Left renal pelvis (tissue), 4 donors: ENCODE results near the gene KSR1. TPM values are rescaled to one million over a fixed set of nuclear protein-coding genes. Genes with fewer than 3 reads are reported as not detected.

Experiments
- DNase-seq, 4 donors: peaks; one replicate each; pipeline ENCODE4 v3.0.0-alpha.2; 2013; ENCODE audit warnings: low read depth in 4 of 4, low spot score in 3 of 4
- polyA plus RNA-seq, 4 donors: library from polyadenylated mRNA; unstranded; fragments of 120-200 nt; gene quantifications; one replicate each; pipeline ENCODE4 v1.2.1, GENCODE V29; 2013; ENCODE audit not compliant: insufficient read length in 4 of 4

KSR1 gene
- polyA plus RNA-seq, 4 donors = 33.9 to 72.8 (median 43.1) TPM

DNA sequence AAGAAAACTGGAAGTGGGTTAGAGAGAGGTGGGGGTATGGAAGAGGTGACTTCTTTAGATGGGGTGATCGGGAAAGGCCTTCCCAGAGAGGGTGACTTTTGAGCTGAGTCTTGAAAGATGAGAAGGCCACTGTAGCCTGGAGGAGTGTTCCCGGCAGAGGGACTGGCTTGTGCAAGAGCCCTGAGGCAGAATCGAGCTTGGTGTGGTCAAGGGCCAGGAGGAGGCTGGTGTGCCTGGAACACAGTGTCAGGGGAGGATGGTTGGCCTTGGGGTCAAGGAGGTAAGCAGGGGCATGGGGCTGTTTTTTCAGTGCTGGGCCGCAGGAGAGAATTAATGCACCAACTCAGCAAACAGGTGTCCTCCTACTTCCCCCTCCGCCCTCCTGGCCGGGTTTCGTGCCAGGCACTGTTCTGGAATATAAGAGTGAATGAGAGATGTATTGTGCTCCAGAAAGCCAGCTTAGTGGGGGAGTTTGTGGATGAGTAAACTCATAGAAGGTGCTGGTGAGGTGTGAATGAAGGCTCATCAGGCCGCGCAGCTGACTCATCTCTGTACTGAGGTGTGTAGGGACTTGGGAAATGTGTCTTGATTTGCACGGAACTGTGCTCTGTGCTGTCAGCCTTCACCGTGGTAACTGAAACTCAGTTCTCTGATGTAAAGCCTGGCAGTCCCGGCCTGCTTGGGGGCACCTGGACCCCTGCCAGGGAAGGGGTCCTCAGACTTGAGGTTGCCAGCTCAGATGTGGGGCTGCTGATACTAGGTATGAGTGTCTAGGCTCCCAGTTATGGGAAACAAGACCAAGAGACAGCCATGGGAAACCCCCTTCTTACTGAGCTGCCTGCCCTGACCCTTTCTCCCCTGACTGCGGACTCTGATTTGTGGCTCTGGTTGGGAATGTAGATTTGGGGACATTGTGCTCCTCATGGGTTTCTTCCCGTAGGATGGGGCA lies 15.3 kb downstream of the KSR1 start:
- DNase-seq = no peak

GRCh38 chr17:27473190-27473747 lies 17.0 kb downstream of the KSR1 start:
- no peak for DNase-seq

GRCh38 chr17:27473748-27474609 lies 17.7 kb downstream of the KSR1 start:
- DNase-seq = no peak

DNA sequence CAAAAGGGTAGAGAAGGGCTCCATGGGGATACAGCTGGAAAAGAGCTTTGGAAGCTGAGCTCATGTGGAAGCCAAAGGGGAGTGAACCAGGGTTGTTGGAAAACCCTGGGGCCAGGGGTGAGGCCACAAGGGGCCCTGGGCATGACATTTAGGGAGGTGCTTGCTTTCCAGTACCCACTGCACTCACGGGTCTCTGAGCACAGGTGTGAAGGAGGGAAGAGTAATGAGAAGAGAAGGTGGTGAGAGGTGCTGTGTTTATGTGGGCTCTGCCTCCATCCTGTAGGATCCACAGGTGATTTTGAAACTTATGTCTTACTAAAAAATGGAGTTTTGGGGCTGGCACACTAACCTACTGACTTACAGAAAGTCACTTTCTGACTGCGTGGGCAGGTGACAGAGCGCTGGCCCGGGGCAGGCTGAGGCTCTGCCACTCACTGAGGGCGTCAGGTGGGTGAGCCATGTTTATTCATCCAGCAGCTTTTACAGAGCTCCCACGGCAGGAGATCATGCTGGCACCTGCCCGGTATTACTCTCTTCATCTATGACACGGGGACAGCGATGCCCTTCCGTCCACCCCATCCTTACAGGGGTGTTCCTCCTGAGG lies 18.9 kb downstream of the KSR1 start:
- no peak for DNase-seq

GRCh38 chr17:27475981-27476895 lies 20.0 kb downstream of the KSR1 start:
- no peak for DNase-seq

DNA sequence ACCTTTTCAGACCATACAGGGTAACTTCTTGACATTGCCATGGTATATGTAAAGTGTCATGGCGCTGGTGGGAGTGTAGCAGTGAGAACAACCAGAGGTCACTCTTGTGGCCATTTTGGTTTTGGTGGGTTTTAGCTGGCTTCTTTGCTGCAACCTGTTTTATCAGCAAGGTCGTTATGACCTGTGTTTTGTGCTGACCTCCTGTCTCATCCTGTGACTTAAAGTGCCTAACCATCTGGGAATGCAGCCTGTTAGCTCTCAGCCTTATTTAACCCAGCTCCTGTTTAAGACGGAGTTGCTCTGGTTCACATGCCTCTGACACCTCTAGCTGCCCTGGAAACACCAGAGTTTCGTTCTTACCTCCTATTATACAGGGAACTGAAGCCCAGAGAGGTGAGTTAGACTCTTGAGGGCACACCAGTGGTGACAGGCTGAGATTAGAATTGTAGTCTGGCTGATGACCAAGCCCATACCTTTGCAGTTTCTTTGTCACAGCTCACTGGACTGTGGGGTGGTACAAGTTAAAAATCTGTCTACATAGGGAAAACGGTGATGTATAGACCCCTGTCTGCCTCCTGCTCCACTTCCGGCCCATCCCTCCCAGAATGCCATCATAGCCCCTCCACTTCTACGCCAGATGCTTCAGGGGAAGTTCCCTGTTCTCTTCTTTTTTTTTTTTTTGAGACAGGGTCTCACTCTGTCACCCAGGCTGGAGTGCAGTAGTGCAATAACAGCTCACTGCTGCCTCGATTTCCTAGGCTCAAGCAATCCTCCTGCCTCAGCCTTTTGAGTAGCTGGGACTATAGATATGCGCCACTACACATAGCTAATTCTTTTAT lies 21.0 kb downstream of the KSR1 start:
- no peak for DNase-seq

DNA sequence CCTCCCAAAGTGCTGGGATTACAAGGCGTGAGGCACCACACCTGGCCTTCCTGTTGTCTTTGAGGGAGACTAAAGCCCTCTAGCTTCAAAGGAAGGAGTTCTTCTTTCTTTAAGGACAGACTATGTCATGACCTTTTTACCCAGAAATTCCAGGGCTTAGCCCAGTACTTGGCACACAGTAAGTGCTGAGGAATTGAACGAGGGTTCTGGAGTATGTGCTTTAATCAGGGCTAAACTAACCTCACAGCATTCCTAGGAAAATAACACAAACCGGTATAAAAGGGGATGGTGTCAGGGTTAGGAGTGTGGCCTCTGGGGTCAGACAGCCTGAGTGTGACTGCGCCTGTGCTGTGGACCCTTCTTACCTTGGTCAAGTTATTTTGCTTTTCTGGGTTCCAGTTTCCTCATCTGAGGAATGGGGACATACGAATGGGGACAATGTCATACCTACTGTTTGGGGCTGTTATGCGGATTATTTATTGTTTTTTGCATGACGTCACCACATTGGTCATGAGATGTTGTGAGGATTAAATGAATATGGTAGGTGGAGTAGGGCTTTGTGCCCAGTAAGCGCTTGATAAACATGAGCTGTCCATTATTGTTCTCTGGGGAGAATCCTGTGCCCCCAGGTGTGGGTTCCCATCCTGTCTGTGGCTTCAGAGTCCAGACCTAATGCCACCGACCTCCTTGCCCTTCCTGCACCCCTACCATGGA lies 21.9 kb downstream of the KSR1 start:
- DNase-seq = no peak

DNA sequence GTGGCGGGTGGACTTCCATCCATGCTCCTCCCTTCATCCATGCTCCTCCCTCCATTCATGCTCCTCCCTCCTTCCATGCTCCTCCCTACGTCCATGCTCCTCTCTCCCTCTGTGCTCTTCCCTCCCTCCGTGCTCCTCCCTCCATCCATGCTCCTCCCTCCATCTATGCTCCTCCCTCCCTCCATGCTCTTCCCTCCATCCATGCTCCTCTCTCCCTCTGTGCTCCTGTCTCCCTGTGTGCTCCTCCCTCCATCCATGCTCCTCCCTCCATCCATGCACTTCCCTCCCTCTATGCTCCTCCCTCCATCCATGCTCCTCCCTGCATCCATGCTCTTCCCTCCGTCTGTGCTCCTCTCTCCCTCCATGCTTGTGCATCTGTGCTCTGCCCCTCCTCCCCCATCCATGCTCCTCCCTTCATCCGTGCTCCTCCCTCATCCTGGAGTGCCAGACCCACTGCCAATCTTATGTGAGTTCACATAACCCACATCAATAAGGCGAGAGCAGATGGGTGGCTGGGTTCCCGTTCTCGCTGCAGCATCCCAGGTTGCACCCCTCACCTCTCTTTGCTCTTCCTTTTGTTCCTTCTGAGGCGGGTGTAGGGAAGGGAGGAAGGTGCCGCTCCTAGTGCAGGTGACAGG lies 22.8 kb downstream of the KSR1 start:
- DNase-seq = no peak

GRCh38 chr17:27479838-27480237 lies 23.6 kb downstream of the KSR1 start:
- DNase-seq = no peak

GRCh38 chr17:27480699-27481098 lies 24.5 kb downstream of the KSR1 start:
- DNase-seq = no peak

DNA sequence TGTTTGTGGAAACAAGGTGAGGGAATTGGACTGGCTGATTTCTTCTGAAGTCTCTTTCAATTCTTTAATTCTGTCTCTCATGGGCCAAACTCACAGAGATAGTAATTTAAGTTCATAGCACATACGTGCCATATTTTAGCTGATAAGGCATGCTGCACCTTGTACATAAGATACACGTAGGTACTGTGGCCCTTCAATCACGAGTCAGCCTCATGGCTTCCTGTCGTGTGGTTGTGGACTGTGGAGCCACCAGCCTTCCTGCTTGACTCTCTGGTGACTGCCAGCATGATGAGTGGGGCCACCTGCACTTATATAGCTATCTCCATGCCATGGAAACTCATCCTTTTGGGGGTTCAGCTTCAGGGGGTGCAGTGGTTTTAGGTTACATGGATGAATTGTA lies 25.1 kb downstream of the KSR1 start:
- DNase-seq = no peak

DNA sequence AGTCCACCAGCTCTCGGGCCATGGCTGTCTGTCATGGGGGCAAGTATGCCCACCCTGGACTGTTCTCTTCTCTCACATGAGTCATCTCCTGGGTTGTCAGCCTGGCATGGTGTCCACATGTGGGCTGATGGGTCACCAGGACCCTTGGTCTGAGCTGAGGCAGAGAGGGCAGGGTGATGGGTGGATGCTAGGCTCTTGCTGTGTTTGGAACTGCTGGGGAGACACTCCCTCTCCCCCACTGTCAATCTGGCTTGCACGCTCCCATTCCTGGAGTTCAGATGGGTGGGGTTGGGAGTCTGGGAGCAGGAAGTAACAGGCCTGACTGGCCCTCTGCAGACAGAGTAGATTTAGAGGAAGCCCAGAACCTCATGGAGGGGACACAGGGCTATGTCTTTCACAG lies 28.9 kb downstream of the KSR1 start:
- DNase-seq = no peak

- no peak for DNase-seq
Observed at GRCh38 chr17:27485716-27486495, 29.7 kb downstream of the KSR1 start.

GRCh38 chr17:27486741-27487140 lies 30.5 kb downstream of the KSR1 start:
- no peak for DNase-seq

DNA sequence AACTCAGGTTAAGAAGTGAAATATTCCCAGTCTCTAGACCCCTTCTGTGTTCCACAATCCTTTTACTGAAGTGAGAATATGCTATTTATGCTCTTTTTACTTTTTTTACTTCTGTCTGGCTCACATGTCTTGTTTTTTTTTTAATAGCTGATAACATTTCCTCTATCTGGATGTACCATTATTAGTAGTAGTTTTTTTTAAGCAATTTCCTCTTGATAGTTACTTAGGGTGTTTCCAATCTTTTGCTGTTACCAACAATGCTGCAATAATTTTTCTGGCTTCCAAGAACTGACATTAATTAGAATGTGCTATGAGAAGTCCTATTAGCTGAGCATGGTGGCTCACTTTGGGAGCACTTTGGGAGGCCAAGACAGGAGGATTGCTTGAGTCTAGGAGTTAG lies 32.0 kb downstream of the KSR1 start:
- DNase-seq = no peak

- no peak for DNase-seq
Observed at GRCh38 chr17:27489045-27489715, 32.9 kb downstream of the KSR1 start.
